ENCODE data around the gene CDK14. TPM values are rescaled to one million over a fixed set of nuclear protein-coding genes. Genes with fewer than 3 reads are reported as not detected.

The CDK14 gene
- total RNA-seq, 4 donors from 2014 or later, result 0.18 to 74.3 (median 7.3) TPM

GRCh38 chr7:90995996-90996395 lies 399.9 kb downstream of the CDK14 start:
- no peak for TF ChIP-seq POLR2A (IDR thresholded peaks at IDR 0.05)
- no peak for TF ChIP-seq CTCF (IDR thresholded peaks at IDR 0.05)
- Histone ChIP-seq H3K9me3 (no peaks in the 10 kb centered on the region), H3K4me1 (no peaks in the 10 kb centered on the region), H3K27ac (no peak overlapping the region), H3K27me3 (no peaks in the 10 kb centered on the region), H3K4me3 (no peak overlapping the region), H3K36me3 (no peaks in the 10 kb centered on the region)
- DNase-seq, result no peak

- no peak for DNase-seq
- no peaks in the 10 kb centered on the region for H3K27me3 ChIP-seq
- H3K9me3 ChIP-seq, result no peaks in the 10 kb centered on the region
- H3K27ac ChIP-seq, result no peak overlapping the region
- TF ChIP-seq POLR2A (IDR thresholded peaks at IDR 0.05) (no peak), CTCF (IDR thresholded peaks at IDR 0.05) (no peak)
- no peak overlapping the region for H3K4me3 ChIP-seq
- no peaks in the 10 kb centered on the region for H3K4me1 ChIP-seq
- H3K36me3 ChIP-seq, result no peaks in the 10 kb centered on the region
These were observed 404.2 kb downstream of the CDK14 start for GRCh38 chr7:90999989-91000979.

GRCh38 chr7:91005024-91005423 lies 408.9 kb downstream of the CDK14 start:
- Histone ChIP-seq H3K9me3 (no peaks in the 10 kb centered on the region), H3K4me1 (no peaks in the 10 kb centered on the region), H3K36me3 (no peaks in the 10 kb centered on the region), H3K27ac (no peak overlapping the region), H3K4me3 (no peak overlapping the region), H3K27me3 (no peaks in the 10 kb centered on the region)
- TF ChIP-seq CTCF (IDR thresholded peaks at IDR 0.05), result no peak
- no peak for TF ChIP-seq POLR2A (IDR thresholded peaks at IDR 0.05)
- peak in 1 of 3 donors; percentile 42 for DNase-seq

- no peaks in the 10 kb centered on the region for H3K27me3 ChIP-seq
- no peak overlapping the region for H3K27ac ChIP-seq
- H3K4me1 ChIP-seq, result no peaks in the 10 kb centered on the region
- TF ChIP-seq CTCF (IDR thresholded peaks at IDR 0.05), result no peak
- H3K36me3 ChIP-seq, result no peaks in the 10 kb centered on the region
- no peaks in the 10 kb centered on the region for H3K9me3 ChIP-seq
- no peak for DNase-seq
- H3K4me3 ChIP-seq, result no peak overlapping the region
These were observed 409.7 kb downstream of the CDK14 start for GRCh38 chr7:91005841-91006240.

- no peak for DNase-seq
- H3K27me3 ChIP-seq, result no peaks in the 10 kb centered on the region
These were observed 411.2 kb downstream of the CDK14 start for GRCh38 chr7:91007371-91007770.

More at GRCh38 chr7:91007371-91007770, 411.2 kb downstream of the CDK14 start:
- Histone ChIP-seq H3K27ac (no peak overlapping the region), H3K4me1 (no peaks in the 10 kb centered on the region), H3K36me3 (no peaks in the 10 kb centered on the region), H3K9me3 (no peaks in the 10 kb centered on the region), H3K4me3 (no peak overlapping the region)
- TF ChIP-seq CTCF (IDR thresholded peaks at IDR 0.05) (no peak), POLR2A (IDR thresholded peaks at IDR 0.05) (no peak)
